Sigmoid colon (tissue), 7 donors: ENCODE measurements around the gene IDH2. TPM values are rescaled to one million over a fixed set of nuclear protein-coding genes. Genes with fewer than 3 reads are reported as not detected.

ENCODE experiments used
- DNase-seq: peaks from one replicate; pipeline ENCODE4 v3.0.0-alpha.2; 2019
- H3K27ac ChIP-seq, 4 donors: fragments of 200-600 bp; sonication (generic); one replicate each; pipeline ENCODE4 v1.5.1; 2016 to 2019; ENCODE audit warnings: mild to moderate bottlenecking in 1 of 4
- H3K27me3 ChIP-seq, 3 donors: fragments of 200-600 bp; sonication (generic); one replicate each; pipeline ENCODE4 v1.5.1; 2019; ENCODE audit warnings: mild to moderate bottlenecking in 1 of 3
- H3K36me3 ChIP-seq, 4 donors: fragments of 200-600 bp; sonication (generic); one replicate each; pipeline ENCODE4 v1.5.1; 2016 to 2019
- H3K4me1 ChIP-seq, 4 donors: fragments of 200-600 bp; sonication (generic); one replicate each; pipeline ENCODE4 v1.5.1; 2017 to 2019
- H3K4me3 ChIP-seq, 4 donors: fragments of 200-600 bp; sonication (generic); one replicate each; pipeline ENCODE4 v1.5.1; 2017 to 2019; ENCODE audit warnings: mild to moderate bottlenecking in 2 of 4, moderate library complexity in 1 of 4
- H3K9me3 ChIP-seq, 4 donors: fragments of 200-600 bp in 3 of 4; sonication (generic) in 3 of 4; one replicate each; pipeline versions ENCODE4 v1.5.1 to v1.6.1; 2013 to 2019
- CTCF ChIP-seq, 4 experiments: fragments of 450-650 bp in 3 of 4; fragments of 200-600 bp in 1 of 4; IDR thresholded peaks; one replicate each; pipeline ENCODE4 v1.5.1; 2016 to 2019; ENCODE audit warnings: antibody characterized with exemption in 4 of 4, mild to moderate bottlenecking in 3 of 4, moderate library complexity in 2 of 4
- EP300 ChIP-seq, 4 donors: sonication (generic); formaldehyde crosslinking; IDR thresholded peaks; one replicate each; pipeline ENCODE4 v1.6.1; 2017; ENCODE audit warnings: antibody characterized with exemption in 4 of 4
- POLR2A ChIP-seq, 2 donors: fragments of 450-650 bp; IDR thresholded peaks; one replicate each; pipeline ENCODE4 v1.6.1; 2016; ENCODE audit warnings: antibody characterized with exemption in 2 of 2, mild to moderate bottlenecking in 2 of 2, moderate library complexity in 2 of 2
- POLR2AphosphoS5 ChIP-seq, 4 donors: sonication (generic); formaldehyde crosslinking; IDR thresholded peaks; one replicate each; pipeline ENCODE4 v1.6.1; 2017; ENCODE audit warnings: antibody characterized with exemption in 4 of 4
- WGBS, 2 donors: extraction: QIAGEN DNeasy Blood & Tissue Kit; methylation state at CpG; one replicate each; pipeline ENCODE4 v1.1.7; 2013; 5-methylcytosine and 5-hydroxymethylcytosine counted together
- intact Hi-C: fragments of 100-400 bp; cut with DNase I; formaldehyde crosslinking; loops from one replicate; pipeline ENCODE4 v1.15.1; 2023
- polyA plus RNA-seq, 3 donors: library from polyadenylated mRNA; stranded (reverse); fragments of 200-250 nt; gene quantifications; one replicate each; pipeline ENCODE4 v1.2.3, GENCODE V29; 2013
- total RNA-seq, 4 donors: library from RNA; depleted of rRNA; stranded (reverse); fragments of >200 nt; gene quantifications; one replicate each; pipeline ENCODE4 v1.1.0, GENCODE V29; 2016
- donor health status: healthy with polysubstance abuse.
- donor health status: Bipolar disorder and iron deficiency.
- donor health status: healthy.

IDH2 gene
- total and polyA plus RNA-seq, 7 donors: 43.8 to 210 (median 111) TPM

- DNase-seq: no peak
- Histone ChIP-seq H3K27me3 (no peaks in the 10 kb centered on the region), H3K4me1 (peaks cover 0 to 13% (median 9%) of the 10 kb centered on the region in 4 donors), H3K36me3 (no peaks in the 10 kb centered on the region), H3K27ac (no peak overlapping the region), H3K4me3 (no peak overlapping the region), H3K9me3 (no peaks in the 10 kb centered on the region)
- WGBS, 2 donors: 26 to 53% methylated on average over 7 of the region's 7 CpGs
- TF ChIP-seq POLR2A (IDR thresholded peaks at IDR 0.05) (no peak), EP300 (IDR thresholded peaks at IDR 0.05) (no peak), CTCF (IDR thresholded peaks at IDR 0.05) (no peak), POLR2AphosphoS5 (IDR thresholded peaks at IDR 0.05) (no peak)
- intact Hi-C loops: no loop called here
These were observed 47.6 kb downstream of the IDH2 start for GRCh38 chr15:90054618-90055097.

GRCh38 chr15:90053685-90054466 lies 48.4 kb downstream of the IDH2 start:
- peaks cover 0 to 13% (median 9%) of the 10 kb centered on the region in 4 donors for H3K4me1 ChIP-seq
- no peaks in the 10 kb centered on the region for H3K27me3 ChIP-seq
- no peak for TF ChIP-seq POLR2A (IDR thresholded peaks at IDR 0.05)
- TF ChIP-seq EP300 (IDR thresholded peaks at IDR 0.05): no peak
- TF ChIP-seq CTCF (IDR thresholded peaks at IDR 0.05): no peak
- no peak for TF ChIP-seq POLR2AphosphoS5 (IDR thresholded peaks at IDR 0.05)
- H3K4me3 ChIP-seq: no peak overlapping the region
- WGBS, 2 donors: 86 to 88% methylated on average over 14 of the region's 14 CpGs
- no peak for DNase-seq
- H3K9me3 ChIP-seq: no peaks in the 10 kb centered on the region
- H3K27ac ChIP-seq: no peak overlapping the region
- intact Hi-C loops: no loop called here
- H3K36me3 ChIP-seq: no peaks in the 10 kb centered on the region

GRCh38 chr15:90051874-90052273 lies 50.4 kb downstream of the IDH2 start:
- H3K4me3 ChIP-seq: no peak overlapping the region
- H3K4me1 ChIP-seq: peaks cover 0 to 28% (median 23%) of the 10 kb centered on the region in 4 donors
- no peaks in the 10 kb centered on the region for H3K27me3 ChIP-seq
- 73 to 78% methylated on average over 5 of the region's 5 CpGs for WGBS, 2 donors
- TF ChIP-seq POLR2AphosphoS5 (IDR thresholded peaks at IDR 0.05) (no peak), EP300 (IDR thresholded peaks at IDR 0.05) (no peak), POLR2A (IDR thresholded peaks at IDR 0.05) (no peak), CTCF (IDR thresholded peaks at IDR 0.05) (no peak)
- no peaks in the 10 kb centered on the region for H3K9me3 ChIP-seq
- no peak overlapping the region for H3K27ac ChIP-seq
- intact Hi-C loops: no loop called here
- H3K36me3 ChIP-seq: no peaks in the 10 kb centered on the region
- DNase-seq: no peak

GRCh38 chr15:90049666-90050604 lies 52.3 kb downstream of the IDH2 start:
- WGBS, 2 donors: 79 to 87% methylated on average over 22 of the region's 22 CpGs
- H3K4me1 ChIP-seq: peaks cover 0 to 37% (median 35%) of the 10 kb centered on the region in 4 donors
- H3K27me3 ChIP-seq: no peaks in the 10 kb centered on the region
- H3K4me3 ChIP-seq: no peak overlapping the region
- DNase-seq: no peak
- TF ChIP-seq POLR2AphosphoS5 (IDR thresholded peaks at IDR 0.05) (no peak), POLR2A (IDR thresholded peaks at IDR 0.05) (no peak), EP300 (IDR thresholded peaks at IDR 0.05) (no peak), CTCF (IDR thresholded peaks at IDR 0.05) (no peak)
- intact Hi-C loops: no loop called here
- no peaks in the 10 kb centered on the region for H3K9me3 ChIP-seq
- H3K36me3 ChIP-seq: no peaks in the 10 kb centered on the region
- H3K27ac ChIP-seq: peak overlapping the region in 1 of 4 donors; percentile 25
